B cell (primary cell): Measurements from ENCODE around the gene TMEM141. TPM values are rescaled to one million over a fixed set of nuclear protein-coding genes. Genes with fewer than 3 reads are reported as not detected.

Experiments
- ATAC-seq: fragments of 200-7000 bp; cut with Tn5 transposase; one replicate; pipeline ENCODE4 v1.10.0; 2021; ENCODE audit warnings: low read depth, mild to moderate bottlenecking, moderate number of reproducible peaks, moderate library complexity
- CTCF ChIA-PET: fragments of 350-600 bp; sonication (Branson Sonifier 250); formaldehyde crosslinking; loops from one replicate; lab custom pipeline; 2021; ENCODE audit warnings: antibody characterized with exemption, inconsistent platforms; lab: Charles Lee
- POLR2A ChIA-PET: fragments of 350-600 bp; sonication (Branson Sonifier 250); formaldehyde crosslinking; loops from one replicate; lab custom pipeline; 2021; ENCODE audit warnings: antibody characterized with exemption; lab: Charles Lee
- DNase-seq: peaks from one replicate; pipeline ENCODE4 v3.0.0; 2013
- H2AFZ ChIP-seq: 2 replicates; pipeline ENCODE4 v1.6.1; 2012; ENCODE audit warnings: mild to moderate bottlenecking, low read depth, low read length; ENCODE audit not compliant: insufficient read depth, poor library complexity, severe bottlenecking
- H3K27ac ChIP-seq, 2 donors: 1 replicate in 1 of 2; 2 replicates in 1 of 2; pipeline ENCODE4 v1.5.1; 2012 to 2013; ENCODE audit warnings: low read length in 2 of 2, mild to moderate bottlenecking in 2 of 2, moderate library complexity in 1 of 2
- H3K27me3 ChIP-seq, 4 experiments: fragments of 200-600 bp in 1 of 4; sonication (generic) in 1 of 4; replicated peaks in 1 of 4; 1 replicate in 2 of 4; 2 replicates in 2 of 4; pipeline versions ENCODE4 v1.6.1 to v1.7.0; 2013 to 2016; ENCODE audit warnings: low read length in 3 of 4, mild to moderate bottlenecking in 2 of 4, mixed read lengths in 1 of 4, moderate library complexity in 1 of 4; ENCODE audit not compliant: insufficient read depth in 4 of 4, control insufficient read depth in 3 of 4; ENCODE audit errors: control extremely low read depth in 1 of 4
- H3K36me3 ChIP-seq, 2 experiments: replicated peaks in 1 of 2; 1 replicate in 1 of 2; 2 replicates in 1 of 2; pipeline versions ENCODE4 v1.6.1 to v1.7.1; 2013; ENCODE audit warnings: low read length in 1 of 2; ENCODE audit not compliant: insufficient read depth in 2 of 2, control insufficient read depth in 1 of 2; ENCODE audit errors: control extremely low read depth in 1 of 2, extremely low read depth in 1 of 2
- H3K4me1 ChIP-seq, 2 donors: fragments of 200-600 bp in 1 of 2; sonication (generic) in 1 of 2; 1 replicate in 1 of 2; 2 replicates in 1 of 2; pipeline versions ENCODE4 v1.5.1 to v1.6.1; 2013 to 2017; ENCODE audit warnings: low read length in 2 of 2; ENCODE audit not compliant: control insufficient read depth in 2 of 2, insufficient read depth in 2 of 2
- H3K4me2 ChIP-seq: replicated peaks from 2 replicates; pipeline ENCODE3; 2012; ENCODE audit warnings: mild to moderate bottlenecking, low read depth, low read length; ENCODE audit not compliant: poor library complexity, severe bottlenecking
- H3K4me3 ChIP-seq, 5 experiments: fragments of 200-600 bp in 1 of 5; sonication (generic) in 1 of 5; 1 replicate in 3 of 5; 2 replicates in 2 of 5; pipeline versions ENCODE4 v1.5.1 to v1.7.0; 2011 to 2016; ENCODE audit warnings: low read length in 4 of 5, mild to moderate bottlenecking in 4 of 5, low read depth in 2 of 5, control low read depth in 1 of 5, moderate library complexity in 1 of 5; ENCODE audit not compliant: insufficient read depth in 1 of 5; ENCODE audit errors: control extremely low read depth in 1 of 5, extremely low read depth in 1 of 5
- H3K79me2 ChIP-seq: fragments of 200-600 bp; sonication (generic); one replicate; pipeline ENCODE4 v1.6.0; 2016; ENCODE audit warnings: low read length; ENCODE audit not compliant: control insufficient read depth, insufficient read depth
- H3K9ac ChIP-seq: fragments of 200-600 bp; sonication (generic); 2 replicates; pipeline ENCODE4 v1.6.1; 2017; ENCODE audit warnings: mild to moderate bottlenecking, low read length, moderate library complexity
- H3K9me3 ChIP-seq, 3 donors: one replicate each; pipeline versions ENCODE4 v1.6.1 to v1.7.1; 2013; ENCODE audit warnings: low read length in 2 of 3; ENCODE audit not compliant: control insufficient read depth in 2 of 3, insufficient read depth in 1 of 3; ENCODE audit errors: control extremely low read depth in 1 of 3
- H4K20me1 ChIP-seq: 2 replicates; pipeline ENCODE4 v1.6.0; 2012; ENCODE audit warnings: mild to moderate bottlenecking, low read length; ENCODE audit not compliant: insufficient read depth, control insufficient read depth, poor library complexity, severe bottlenecking
- H3K27ac Mint-ChIP-seq: one replicate; pipeline ENCODE4 v1.8.0; 2021; ENCODE audit warnings: mixed read lengths
- H3K27me3 Mint-ChIP-seq: one replicate; pipeline ENCODE4 v1.8.0; 2021; ENCODE audit warnings: mixed read lengths
- H3K4me1 Mint-ChIP-seq: one replicate; pipeline ENCODE4 v1.8.0; 2021; ENCODE audit warnings: mixed read lengths
- H3K4me3 Mint-ChIP-seq: one replicate; pipeline ENCODE4 v1.8.0; 2021; ENCODE audit warnings: mixed read lengths
- H3K9me3 Mint-ChIP-seq: one replicate; pipeline ENCODE4 v1.8.0; 2022; ENCODE audit warnings: mixed read lengths; ENCODE audit not compliant: insufficient read depth
- CTCF ChIP-seq: fragments of 200-600 bp; IDR thresholded peaks from one replicate; pipeline ENCODE4 v1.8.0; 2022; ENCODE audit warnings: antibody characterized with exemption, mild to moderate bottlenecking
- EZH2 ChIP-seq: IDR thresholded peaks from 2 replicates; pipeline ENCODE4 v1.6.1; 2012; ENCODE audit warnings: borderline replicate concordance, low read depth, mild to moderate bottlenecking, moderate library complexity, low read length; ENCODE audit not compliant: insufficient read depth, poor library complexity, severe bottlenecking
- WGBS: methylation state at CpG from one replicate; pipeline ENCODE4 v1.1.5; 2013; ENCODE audit warnings: missing lambda C conversion rate; ENCODE audit not compliant: insufficient coverage; 5-methylcytosine and 5-hydroxymethylcytosine counted together
- intact Hi-C: fragments of 100-400 bp; cut with micrococcal nuclease; formaldehyde crosslinking; loops from one replicate; pipeline ENCODE4 v1.10.0; 2022
- polyA plus RNA-seq: library from polyadenylated mRNA; depleted of rRNA; stranded (reverse); fragments of >200 nt; gene quantifications from 2 replicates; pipeline ENCODE4 v1.2.3, GENCODE V29; 2012
- total RNA-seq, 2 donors: library from RNA; stranded (reverse); fragments of 120-200 nt in 1 of 2; gene quantifications; 1 replicate in 1 of 2; 2 replicates in 1 of 2; pipeline versions ENCODE4 v1.2.3 to v1.2.4, GENCODE V29; 2013 to 2022

The TMEM141 gene
- total and polyA plus RNA-seq, 2 donors (not counting 1 experiment from before 2014, with no cell fraction given), result 35.7 to 60.8 TPM

DNA sequence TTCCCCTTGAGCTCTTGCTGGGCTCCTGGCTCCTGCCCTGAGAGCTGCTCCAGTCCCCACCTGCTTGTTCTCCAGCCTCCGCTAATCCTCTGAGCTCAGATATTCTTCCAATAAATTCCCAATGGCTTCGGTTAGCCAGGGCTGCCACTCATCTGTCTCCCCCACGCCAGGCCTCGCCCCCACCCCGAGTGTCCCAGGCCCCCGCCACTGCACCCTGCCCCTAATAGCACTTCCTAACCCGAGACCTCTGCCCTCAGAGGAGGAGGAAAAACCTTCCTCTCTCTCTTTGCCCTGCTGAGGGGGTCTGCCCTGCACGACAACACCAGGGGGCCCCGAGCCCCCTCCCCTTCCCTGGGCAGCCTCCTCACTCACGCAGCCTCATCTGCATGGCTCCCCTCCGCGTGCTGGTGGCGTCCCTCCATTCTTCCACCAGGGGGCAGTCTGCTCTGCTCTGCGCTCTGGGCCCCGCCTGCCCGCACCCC is 21.4 kb upstream of the TMEM141 start:
- intact Hi-C loops, result no loop called here
- no peaks in the 10 kb centered on the region for H3K36me3 ChIP-seq
- TF ChIP-seq CTCF (peak; percentile 33), EZH2 (no peak)
- peaks cover 0 to 10% (median 6%) of the 10 kb centered on the region in 3 donors for H3K9me3 ChIP-seq
- Mint-ChIP-seq H3K27me3 (peaks cover 6% of the 10 kb centered on the region), H3K4me3 (peak overlapping the region; percentile 37), H3K9me3 (peaks cover 6% of the 10 kb centered on the region), H3K4me1 (peaks cover 37% of the 10 kb centered on the region), H3K27ac (peak overlapping the region; percentile 46)
- no peak overlapping the region for H2AFZ ChIP-seq
- CTCF ChIA-PET, result interaction anchor here (0.6 to 4.6 kb wide), 6 partner anchors 8 to 266 kb away, joined by 3 to 24 read pairs (median 5); partner anchors contain the start of gene LCN8
- H3K27me3 ChIP-seq, result peaks cover 0 to 8% (median 0%) of the 10 kb centered on the region in 4 experiments
- POLR2A ChIA-PET, result interaction anchor here (1.7 kb wide), 1 partner anchor 12 kb away, joined by 4 read pairs; no protein-coding TSS in a partner anchor
- H3K4me1 ChIP-seq, result peaks cover 23 to 45% of the 10 kb centered on the region in 2 donors
- H3K4me2 ChIP-seq, result peak overlapping the region; percentile 30
- DNase-seq (peak; percentile 67), ATAC-seq (no peak)
- H4K20me1 ChIP-seq, result no peaks in the 10 kb centered on the region
- 18% methylated on average over 3 of the region's 16 CpGs for WGBS
- H3K27ac ChIP-seq, result no peak overlapping the region
- no peak overlapping the region for H3K4me3 ChIP-seq
- no peaks in the 10 kb centered on the region for H3K79me2 ChIP-seq
- H3K9ac ChIP-seq, result no peak overlapping the region

DNA sequence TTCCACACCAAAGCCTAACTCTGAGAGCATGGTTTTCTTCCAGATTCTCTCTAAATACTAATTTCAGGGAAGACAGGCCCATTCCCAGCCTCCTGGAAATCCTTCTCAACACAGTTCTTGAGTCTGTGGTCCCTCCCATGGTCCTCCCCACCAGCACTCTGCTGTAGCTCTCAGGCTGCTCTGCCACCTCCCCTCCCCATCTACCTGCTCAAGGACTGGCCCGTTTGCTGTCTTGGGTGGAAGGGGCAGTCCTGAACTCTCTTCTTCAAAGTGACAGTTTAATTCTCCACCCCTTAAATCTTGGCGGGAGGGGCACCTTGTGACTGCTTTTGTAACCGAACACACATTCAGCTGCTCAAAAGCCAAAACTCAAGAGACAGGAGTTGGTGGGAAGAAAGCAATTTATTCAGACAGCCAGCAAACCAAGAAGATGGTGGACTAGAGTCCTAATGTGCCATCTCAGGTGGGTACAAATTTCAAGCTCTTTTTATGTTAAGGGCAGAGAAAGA is 19.2 kb upstream of the TMEM141 start:
- H3K9me3 Mint-ChIP-seq, result peaks cover 6% of the 10 kb centered on the region
- intact Hi-C loops, result no loop called here
- ATAC-seq, result no peak

More for the DNA sequence above, 19.2 kb upstream of the TMEM141 start:
- Mint-ChIP-seq H3K4me3 (no peak overlapping the region), H3K27me3 (peaks cover 8% of the 10 kb centered on the region), H3K4me1 (peaks cover 22% of the 10 kb centered on the region), H3K27ac (no peak overlapping the region)
- Histone ChIP-seq H3K4me2 (no peak overlapping the region), H4K20me1 (no peaks in the 10 kb centered on the region), H3K9me3 (peaks cover 0 to 10% (median 6%) of the 10 kb centered on the region in 3 donors), H3K4me3 (no peak overlapping the region), H2AFZ (no peak overlapping the region), H3K36me3 (no peaks in the 10 kb centered on the region), H3K4me1 (peaks cover 17 to 26% of the 10 kb centered on the region in 2 donors), H3K79me2 (no peaks in the 10 kb centered on the region), H3K27ac (no peak overlapping the region), H3K27me3 (peaks cover 0 to 8% (median 2%) of the 10 kb centered on the region in 4 experiments), H3K9ac (no peak overlapping the region)
- ChIA-PET POLR2A (no interaction called here), CTCF (interaction anchor here (0.9 to 2.4 kb wide), 4 partner anchors 12 to 17 kb away, joined by 5 to 8 read pairs (median 6); partner anchors contain the start of gene LCN8)
- no peak for DNase-seq
- 40% methylated on average over 1 of the region's 3 CpGs for WGBS
- no peak for TF ChIP-seq EZH2
- TF ChIP-seq CTCF, result no peak
